GM19397 (cell line): ENCODE results near the gene SORCS2.

Experiments used
- ATAC-seq: cut with Tn5 transposase; IDR thresholded peaks from one replicate; pipeline ENCODE4 v1.9.1; 2021; ENCODE audit warnings: mild to moderate bottlenecking, moderate library complexity; ENCODE audit not compliant: unreplicated experiment

The SORCS2 gene

GRCh38 chr4:7365462-7366179 is 173.3 kb downstream of the SORCS2 start:
- ATAC-seq: no peak

GRCh38 chr4:7366180-7366945 is 174.0 kb downstream of the SORCS2 start:
- ATAC-seq: no peak

GRCh38 chr4:7366954-7367353 is 174.6 kb downstream of the SORCS2 start:
- ATAC-seq: no peak

GRCh38 chr4:7367406-7367805 is 175.1 kb downstream of the SORCS2 start:
- ATAC-seq: no peak

- no peak for ATAC-seq
Observed at GRCh38 chr4:7367864-7368277, 175.5 kb downstream of the SORCS2 start.

GRCh38 chr4:7368296-7368695 is 176.0 kb downstream of the SORCS2 start:
- ATAC-seq: no peak

- no peak for ATAC-seq
Observed at GRCh38 chr4:7369511-7369910, 177.2 kb downstream of the SORCS2 start.

- ATAC-seq: no peak
Observed at GRCh38 chr4:7370038-7370437, 177.7 kb downstream of the SORCS2 start.

GRCh38 chr4:7371210-7371941 is 179.0 kb downstream of the SORCS2 start:
- ATAC-seq: no peak

GRCh38 chr4:7372673-7373072 is 180.3 kb downstream of the SORCS2 start:
- ATAC-seq: no peak

- no peak for ATAC-seq
Observed at GRCh38 chr4:7374571-7374970, 182.2 kb downstream of the SORCS2 start.

GRCh38 chr4:7375427-7375826 is 183.1 kb downstream of the SORCS2 start:
- no peak for ATAC-seq

GRCh38 chr4:7377223-7377865 is 185.0 kb downstream of the SORCS2 start:
- no peak for ATAC-seq

GRCh38 chr4:7379186-7379585 is 186.8 kb downstream of the SORCS2 start:
- ATAC-seq: no peak

- no peak for ATAC-seq
Observed at GRCh38 chr4:7379719-7380118, 187.4 kb downstream of the SORCS2 start.

GRCh38 chr4:7381221-7381889 is 189.0 kb downstream of the SORCS2 start:
- ATAC-seq: no peak

- ATAC-seq: no peak
Observed at GRCh38 chr4:7381890-7382633, 189.7 kb downstream of the SORCS2 start.

- no peak for ATAC-seq
Observed at GRCh38 chr4:7382634-7383014, 190.3 kb downstream of the SORCS2 start.

- no peak for ATAC-seq
Observed at GRCh38 chr4:7383266-7383665, 190.9 kb downstream of the SORCS2 start.
